IgD-negative memory B cell (primary cell): Measurements from ENCODE around the gene SMPX. TPM values are rescaled to one million over a fixed set of nuclear protein-coding genes. Genes with fewer than 3 reads are reported as not detected.
A peak's percentile ranks its signal among the peaks of the same experiment; 100 is the strongest.

Source experiments
- H3K27ac Mint-ChIP-seq, 3 donors: one replicate each; pipeline ENCODE4 v1.8.0; 2020 to 2022; ENCODE audit warnings: mild to moderate bottlenecking in 3 of 3, mixed read lengths in 3 of 3, moderate library complexity in 1 of 3
- H3K27me3 Mint-ChIP-seq: one replicate; pipeline ENCODE4 v1.8.0; 2021; ENCODE audit warnings: mixed read lengths
- H3K36me3 Mint-ChIP-seq: one replicate; pipeline ENCODE4 v1.8.0; 2020; ENCODE audit warnings: mild to moderate bottlenecking, mixed read lengths
- H3K4me1 Mint-ChIP-seq, 3 donors: one replicate each; pipeline ENCODE4 v1.8.0; 2020 to 2022; ENCODE audit warnings: mixed read lengths in 3 of 3, mild to moderate bottlenecking in 1 of 3
- H3K4me3 Mint-ChIP-seq, 4 donors: one replicate each; pipeline ENCODE4 v1.8.0; 2020 to 2022; ENCODE audit warnings: mild to moderate bottlenecking in 4 of 4, mixed read lengths in 4 of 4, moderate library complexity in 3 of 4
- H3K9me3 Mint-ChIP-seq, 3 donors: one replicate each; pipeline ENCODE4 v1.8.0; 2020 to 2021; ENCODE audit warnings: mixed read lengths in 3 of 3, mild to moderate bottlenecking in 1 of 3
- polyA plus RNA-seq: library from polyadenylated mRNA; unstranded; fragments of 300-500 nt; fragmentation: Illumina TruSeq; gene quantifications from one replicate; pipeline ENCODE4 v1.2.3, GENCODE V29; 2021

SMPX gene
- polyA plus RNA-seq, 1 donor from 2014 or later, result not detected

- peaks cover 9% of the 10 kb centered on the region for H3K27me3 Mint-ChIP-seq
- peaks cover 0 to under 1% (median 0%) of the 10 kb centered on the region in 3 donors for H3K4me1 Mint-ChIP-seq
- no peak overlapping the region for H3K27ac Mint-ChIP-seq
- no peak overlapping the region for H3K4me3 Mint-ChIP-seq
- no peaks in the 10 kb centered on the region for H3K36me3 Mint-ChIP-seq
- H3K9me3 Mint-ChIP-seq, result peaks cover 0 to 3% (median 0%) of the 10 kb centered on the region in 3 donors
Measured at GRCh38 chrX:21662761-21663160, 95.2 kb downstream of the SMPX start.

DNA sequence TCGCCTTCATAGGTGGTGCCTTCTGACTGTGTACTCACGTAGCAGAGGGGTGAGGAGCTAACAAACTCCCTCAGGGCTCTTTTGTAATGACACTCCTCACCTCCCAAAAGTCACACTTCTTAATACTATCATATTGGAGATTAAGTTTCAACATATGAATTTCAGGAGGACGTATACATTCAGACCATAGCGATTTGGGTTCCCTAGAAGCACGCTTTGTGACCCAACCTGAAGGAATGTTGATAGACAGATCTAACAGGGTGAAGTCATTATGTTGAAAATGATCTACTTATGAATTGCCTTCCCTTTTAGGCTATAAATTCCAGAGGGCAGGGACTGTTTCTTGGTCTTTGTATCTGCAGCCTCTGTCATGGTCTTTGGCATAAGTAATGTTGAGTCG is 96.6 kb downstream of the SMPX start:
- H3K27ac Mint-ChIP-seq, result no peak overlapping the region
- peaks cover 9% of the 10 kb centered on the region for H3K27me3 Mint-ChIP-seq

GRCh38 chrX:21660156-21660555 is 97.8 kb downstream of the SMPX start:
- no peaks in the 10 kb centered on the region for H3K36me3 Mint-ChIP-seq
- peaks cover 9% of the 10 kb centered on the region for H3K27me3 Mint-ChIP-seq
- no peak overlapping the region for H3K27ac Mint-ChIP-seq
- H3K4me3 Mint-ChIP-seq, result no peak overlapping the region
- H3K9me3 Mint-ChIP-seq, result no peaks in the 10 kb centered on the region
- H3K4me1 Mint-ChIP-seq, result peaks cover 3 to 5% (median 3%) of the 10 kb centered on the region in 3 donors

More for the DNA sequence above, 96.6 kb downstream of the SMPX start:
- Mint-ChIP-seq H3K36me3 (no peaks in the 10 kb centered on the region), H3K4me3 (no peak overlapping the region), H3K9me3 (peaks cover 0 to 3% (median 0%) of the 10 kb centered on the region in 3 donors), H3K4me1 (no peaks in the 10 kb centered on the region)

- H3K9me3 Mint-ChIP-seq, result no peaks in the 10 kb centered on the region
- no peaks in the 10 kb centered on the region for H3K36me3 Mint-ChIP-seq
- peaks cover 3 to 9% (median 4%) of the 10 kb centered on the region in 3 donors for H3K4me1 Mint-ChIP-seq
- H3K27ac Mint-ChIP-seq, result no peak overlapping the region
- peaks cover 8% of the 10 kb centered on the region for H3K27me3 Mint-ChIP-seq
- peak overlapping the region in 3 of 4 donors; percentile 22 to 68 (median 55) for H3K4me3 Mint-ChIP-seq
Measured at GRCh38 chrX:21659320-21659719, 98.6 kb downstream of the SMPX start.

- peak overlapping the region in 2 of 4 donors; percentile 55 to 68 for H3K4me3 Mint-ChIP-seq
- H3K27me3 Mint-ChIP-seq, result peaks cover 7% of the 10 kb centered on the region
- peaks cover 3 to 9% (median 6%) of the 10 kb centered on the region in 3 donors for H3K4me1 Mint-ChIP-seq
- no peak overlapping the region for H3K27ac Mint-ChIP-seq
- no peaks in the 10 kb centered on the region for H3K36me3 Mint-ChIP-seq
- H3K9me3 Mint-ChIP-seq, result no peaks in the 10 kb centered on the region
Measured at GRCh38 chrX:21658746-21659145, 99.2 kb downstream of the SMPX start.

- Mint-ChIP-seq H3K36me3 (no peaks in the 10 kb centered on the region), H3K27ac (no peak within 1 kb of the TSS), H3K4me3 (peak within 1 kb of the TSS; percentile 55 to 80 (median 70)), H3K9me3 (no peaks in the 10 kb centered on the region), H3K27me3 (peaks cover 5% of the 10 kb centered on the region), H3K4me1 (peaks cover 3 to 9% (median 7%) of the 10 kb centered on the region in 3 donors)
Measured at GRCh38 chrX:21658152-21658737, 99.7 kb downstream of the SMPX start, which contains the start of gene KLHL34. Gene KLHL34, minus strand, starts transcription at chrX:21658330. Its CDS starts 542 bp downstream, at chrX:21657788.

GRCh38 chrX:21657318-21658151 is 100.4 kb downstream of the SMPX start:
- Mint-ChIP-seq H3K36me3 (no peaks in the 10 kb centered on the region), H3K9me3 (no peaks in the 10 kb centered on the region), H3K4me3 (peak overlapping the region; percentile 10 to 80 (median 70)), H3K27ac (no peak overlapping the region), H3K4me1 (peaks cover 3 to 9% (median 7%) of the 10 kb centered on the region in 3 donors), H3K27me3 (peaks cover 5% of the 10 kb centered on the region)

GRCh38 chrX:21656587-21657317 is 101.2 kb downstream of the SMPX start:
- peaks cover 2% of the 10 kb centered on the region for H3K27me3 Mint-ChIP-seq
- no peak overlapping the region for H3K27ac Mint-ChIP-seq
- peaks cover 3 to 9% (median 7%) of the 10 kb centered on the region in 3 donors for H3K4me1 Mint-ChIP-seq
- peak overlapping the region in 3 of 4 donors; percentile 48 to 70 (median 64) for H3K4me3 Mint-ChIP-seq
- H3K36me3 Mint-ChIP-seq, result no peaks in the 10 kb centered on the region
- no peaks in the 10 kb centered on the region for H3K9me3 Mint-ChIP-seq

Other genes with a start within 250 kb of the SMPX start
- 0.83 TPM for gene KLHL34, start 99.8 kb downstream of the SMPX start, polyA plus RNA-seq
- gene MBTPS2, start 81.5 kb upstream of the SMPX start, polyA plus RNA-seq, result 3.5 TPM
- gene YY2, start 97.9 kb upstream of the SMPX start, polyA plus RNA-seq, result 0.43 TPM
- 53.0 TPM for gene SMS, start 182.6 kb upstream of the SMPX start, polyA plus RNA-seq